HepG2 (cell line): ENCODE results near the gene SNF8. TPM values are rescaled to one million over a fixed set of nuclear protein-coding genes. Genes with fewer than 3 reads are reported as not detected.

ENCODE experiments used
- CEBPG ChIP-seq: IDR thresholded peaks from 2 replicates; pipeline ENCODE4 v1.6.1; 2016
- GATAD2A ChIP-seq: IDR thresholded peaks from 2 replicates; pipeline ENCODE4 v1.6.1; 2016
- ZC3H13 ChIP-seq: sonication (generic); formaldehyde crosslinking; IDR thresholded peaks from 2 replicates; pipeline ENCODE4 v1.8.1; 2023; ENCODE audit warnings: mild to moderate bottlenecking, missing genetic modification reagents, moderate library complexity
- ZFAT ChIP-seq: sonication (generic); formaldehyde crosslinking; conservative IDR thresholded peaks from 2 replicates; pipeline ENCODE4 v1.8.1; 2023; ENCODE audit warnings: missing genetic modification reagents, inconsistent platforms
- ZKSCAN5 ChIP-seq: sonication (generic); formaldehyde crosslinking; IDR thresholded peaks from 2 replicates; pipeline ENCODE4 v1.5.1; 2020; ENCODE audit warnings: mild to moderate bottlenecking, missing genetic modification reagents
- ZNF256 ChIP-seq: sonication (generic); formaldehyde crosslinking; conservative IDR thresholded peaks from 2 replicates; pipeline ENCODE4 v1.4.0; 2020; ENCODE audit warnings: missing genetic modification reagents
- ZNF326 ChIP-seq: sonication (generic); formaldehyde crosslinking; IDR thresholded peaks from 2 replicates; pipeline ENCODE4 v1.4.0; 2020; ENCODE audit warnings: missing genetic modification reagents, borderline replicate concordance
- ZNF350 ChIP-seq: sonication (generic); formaldehyde crosslinking; IDR thresholded peaks from 2 replicates; pipeline ENCODE4 v1.4.0; 2020; ENCODE audit warnings: mild to moderate bottlenecking, low read depth, missing genetic modification reagents, borderline replicate concordance
- ZNF550 ChIP-seq: sonication (generic); formaldehyde crosslinking; IDR thresholded peaks from 2 replicates; pipeline ENCODE4 v1.4.0; 2020; ENCODE audit warnings: mild to moderate bottlenecking, missing genetic modification reagents, borderline replicate concordance
- ZNF776 ChIP-seq: sonication (generic); formaldehyde crosslinking; IDR thresholded peaks from 2 replicates; pipeline ENCODE4 v1.4.0; 2020; ENCODE audit warnings: mild to moderate bottlenecking, missing genetic modification reagents
- polyA plus RNA-seq, 8 experiments: library from polyadenylated mRNA; depleted of rRNA in 3 of 8; stranded (reverse) in 7 of 8; unstranded in 1 of 8; fragments of >200 nt; fragmentation: Illumina TruSeq in 4 of 8; extraction: Trizol in 4 of 8; gene quantifications; 2 replicates each; pipeline versions ENCODE4 v1.2.1 to v1.2.3, GENCODE V29; 2011 to 2016; ENCODE audit warnings: low read depth in 4 of 8, missing spikeins in 1 of 8, mixed read lengths in 1 of 8; ENCODE audit not compliant: insufficient read depth in 1 of 8
- total RNA-seq, 5 experiments: library from RNA; depleted of rRNA; stranded (reverse); fragments of >200 nt; fragmentation: Illumina TruSeq; extraction: Trizol; gene quantifications; 2 replicates each; pipeline ENCODE4 v1.2.3, GENCODE V29; 2016; ENCODE audit warnings: low read depth in 1 of 5
- TF ChIP-seq, protein P1 (sequence below): sonication (generic); formaldehyde crosslinking; IDR thresholded peaks from 2 replicates; pipeline ENCODE4 v1.4.0; 2020; ENCODE audit warnings: missing genetic modification reagents
- TF ChIP-seq, protein P2 (sequence below): sonication (generic); formaldehyde crosslinking; IDR thresholded peaks from 2 replicates; pipeline ENCODE4 v1.9.0; 2021; ENCODE audit warnings: mild to moderate bottlenecking, missing genetic modification reagents
- TF ChIP-seq, protein P3 (sequence below): sonication (generic); formaldehyde crosslinking; IDR thresholded peaks from 2 replicates; pipeline ENCODE4 v1.8.1; 2022; ENCODE audit warnings: low read depth, mild to moderate bottlenecking, missing genetic modification reagents
- TF ChIP-seq, protein P4 (sequence below): sonication (generic); formaldehyde crosslinking; IDR thresholded peaks from 2 replicates; pipeline ENCODE4 v1.8.1; 2023; ENCODE audit warnings: mild to moderate bottlenecking, inconsistent platforms, moderate library complexity, missing genetic modification reagents, borderline replicate concordance

SNF8 gene
- total and polyA plus RNA-seq, 2 of the 13 experiments (the other 11 are each of a cell fraction or from before 2014, with no cell fraction given): 114 to 153 TPM

DNA sequence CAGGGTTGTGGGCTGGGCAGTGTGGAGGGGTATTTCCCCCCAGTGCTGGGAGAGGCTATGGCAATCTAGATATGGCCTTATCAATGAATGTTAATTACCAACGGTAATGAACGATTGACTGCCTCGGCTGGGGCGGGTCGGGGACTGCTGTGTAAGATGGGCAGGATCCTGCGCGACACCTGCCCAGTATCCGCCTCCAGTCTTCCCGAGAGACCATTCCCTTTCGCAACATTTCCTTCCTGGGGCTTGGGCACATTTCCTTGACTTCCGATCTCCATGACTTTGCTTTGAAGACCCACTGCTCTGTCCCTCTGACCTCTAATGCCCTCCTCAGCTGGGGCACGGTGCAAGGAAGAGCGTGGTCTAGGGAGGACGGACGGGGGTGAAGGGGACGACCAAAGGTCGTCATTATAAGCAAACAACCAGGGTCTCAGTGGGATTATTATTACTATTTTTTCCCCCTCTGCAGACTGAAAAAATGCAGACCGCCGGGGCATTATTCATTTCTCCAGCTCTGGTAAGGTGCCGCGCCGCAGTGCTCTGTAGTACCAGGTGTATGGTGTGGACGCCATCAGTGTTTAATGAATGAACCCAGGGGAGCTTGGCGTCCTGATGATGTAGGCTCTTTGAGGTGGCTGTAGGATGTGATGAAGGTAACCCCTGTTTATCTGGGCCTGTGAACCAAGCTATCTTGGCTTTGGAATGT is 51.5 kb downstream of the SNF8 start (continued):
- TF ChIP-seq ZFAT (CRISPR knock-in tag) (no peak), ZNF776 (CRISPR knock-in tag) (peak; percentile 70; the same call in 1 of the 2 replicates), CEBPG (CRISPR knock-in tag) (peak; percentile 58; the same call in 1 of the 2 replicates), ZC3H13 (CRISPR knock-in tag) (0 out of 2 replicates have a peak, but pooled peaks have one; percentile 16), ZKSCAN5 (0 out of 2 replicates have a peak, but pooled peaks have one; percentile 8), ZNF326 (no peak), ZNF256 (CRISPR knock-in tag) (no peak), GATAD2A (no peak), ZNF550 (0 out of 2 replicates have a peak, but pooled peaks have one; percentile 54), ZNF350 (CRISPR knock-in tag) (no peak)
- TF ChIP-seq, protein P1, sequence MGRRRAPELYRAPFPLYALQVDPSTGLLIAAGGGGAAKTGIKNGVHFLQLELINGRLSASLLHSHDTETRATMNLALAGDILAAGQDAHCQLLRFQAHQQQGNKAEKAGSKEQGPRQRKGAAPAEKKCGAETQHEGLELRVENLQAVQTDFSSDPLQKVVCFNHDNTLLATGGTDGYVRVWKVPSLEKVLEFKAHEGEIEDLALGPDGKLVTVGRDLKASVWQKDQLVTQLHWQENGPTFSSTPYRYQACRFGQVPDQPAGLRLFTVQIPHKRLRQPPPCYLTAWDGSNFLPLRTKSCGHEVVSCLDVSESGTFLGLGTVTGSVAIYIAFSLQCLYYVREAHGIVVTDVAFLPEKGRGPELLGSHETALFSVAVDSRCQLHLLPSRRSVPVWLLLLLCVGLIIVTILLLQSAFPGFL (CRISPR knock-in tag): peak; percentile 90; the same call in 1 of the 2 replicates
- TF ChIP-seq, protein P2, sequence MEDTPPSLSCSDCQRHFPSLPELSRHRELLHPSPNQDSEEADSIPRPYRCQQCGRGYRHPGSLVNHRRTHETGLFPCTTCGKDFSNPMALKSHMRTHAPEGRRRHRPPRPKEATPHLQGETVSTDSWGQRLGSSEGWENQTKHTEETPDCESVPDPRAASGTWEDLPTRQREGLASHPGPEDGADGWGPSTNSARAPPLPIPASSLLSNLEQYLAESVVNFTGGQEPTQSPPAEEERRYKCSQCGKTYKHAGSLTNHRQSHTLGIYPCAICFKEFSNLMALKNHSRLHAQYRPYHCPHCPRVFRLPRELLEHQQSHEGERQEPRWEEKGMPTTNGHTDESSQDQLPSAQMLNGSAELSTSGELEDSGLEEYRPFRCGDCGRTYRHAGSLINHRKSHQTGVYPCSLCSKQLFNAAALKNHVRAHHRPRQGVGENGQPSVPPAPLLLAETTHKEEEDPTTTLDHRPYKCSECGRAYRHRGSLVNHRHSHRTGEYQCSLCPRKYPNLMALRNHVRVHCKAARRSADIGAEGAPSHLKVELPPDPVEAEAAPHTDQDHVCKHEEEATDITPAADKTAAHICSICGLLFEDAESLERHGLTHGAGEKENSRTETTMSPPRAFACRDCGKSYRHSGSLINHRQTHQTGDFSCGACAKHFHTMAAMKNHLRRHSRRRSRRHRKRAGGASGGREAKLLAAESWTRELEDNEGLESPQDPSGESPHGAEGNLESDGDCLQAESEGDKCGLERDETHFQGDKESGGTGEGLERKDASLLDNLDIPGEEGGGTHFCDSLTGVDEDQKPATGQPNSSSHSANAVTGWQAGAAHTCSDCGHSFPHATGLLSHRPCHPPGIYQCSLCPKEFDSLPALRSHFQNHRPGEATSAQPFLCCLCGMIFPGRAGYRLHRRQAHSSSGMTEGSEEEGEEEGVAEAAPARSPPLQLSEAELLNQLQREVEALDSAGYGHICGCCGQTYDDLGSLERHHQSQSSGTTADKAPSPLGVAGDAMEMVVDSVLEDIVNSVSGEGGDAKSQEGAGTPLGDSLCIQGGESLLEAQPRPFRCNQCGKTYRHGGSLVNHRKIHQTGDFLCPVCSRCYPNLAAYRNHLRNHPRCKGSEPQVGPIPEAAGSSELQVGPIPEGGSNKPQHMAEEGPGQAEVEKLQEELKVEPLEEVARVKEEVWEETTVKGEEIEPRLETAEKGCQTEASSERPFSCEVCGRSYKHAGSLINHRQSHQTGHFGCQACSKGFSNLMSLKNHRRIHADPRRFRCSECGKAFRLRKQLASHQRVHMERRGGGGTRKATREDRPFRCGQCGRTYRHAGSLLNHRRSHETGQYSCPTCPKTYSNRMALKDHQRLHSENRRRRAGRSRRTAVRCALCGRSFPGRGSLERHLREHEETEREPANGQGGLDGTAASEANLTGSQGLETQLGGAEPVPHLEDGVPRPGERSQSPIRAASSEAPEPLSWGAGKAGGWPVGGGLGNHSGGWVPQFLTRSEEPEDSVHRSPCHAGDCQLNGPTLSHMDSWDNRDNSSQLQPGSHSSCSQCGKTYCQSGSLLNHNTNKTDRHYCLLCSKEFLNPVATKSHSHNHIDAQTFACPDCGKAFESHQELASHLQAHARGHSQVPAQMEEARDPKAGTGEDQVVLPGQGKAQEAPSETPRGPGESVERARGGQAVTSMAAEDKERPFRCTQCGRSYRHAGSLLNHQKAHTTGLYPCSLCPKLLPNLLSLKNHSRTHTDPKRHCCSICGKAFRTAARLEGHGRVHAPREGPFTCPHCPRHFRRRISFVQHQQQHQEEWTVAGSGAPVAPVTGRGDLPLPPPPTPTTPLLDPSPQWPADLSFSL: no peak
- TF ChIP-seq, protein P3, sequence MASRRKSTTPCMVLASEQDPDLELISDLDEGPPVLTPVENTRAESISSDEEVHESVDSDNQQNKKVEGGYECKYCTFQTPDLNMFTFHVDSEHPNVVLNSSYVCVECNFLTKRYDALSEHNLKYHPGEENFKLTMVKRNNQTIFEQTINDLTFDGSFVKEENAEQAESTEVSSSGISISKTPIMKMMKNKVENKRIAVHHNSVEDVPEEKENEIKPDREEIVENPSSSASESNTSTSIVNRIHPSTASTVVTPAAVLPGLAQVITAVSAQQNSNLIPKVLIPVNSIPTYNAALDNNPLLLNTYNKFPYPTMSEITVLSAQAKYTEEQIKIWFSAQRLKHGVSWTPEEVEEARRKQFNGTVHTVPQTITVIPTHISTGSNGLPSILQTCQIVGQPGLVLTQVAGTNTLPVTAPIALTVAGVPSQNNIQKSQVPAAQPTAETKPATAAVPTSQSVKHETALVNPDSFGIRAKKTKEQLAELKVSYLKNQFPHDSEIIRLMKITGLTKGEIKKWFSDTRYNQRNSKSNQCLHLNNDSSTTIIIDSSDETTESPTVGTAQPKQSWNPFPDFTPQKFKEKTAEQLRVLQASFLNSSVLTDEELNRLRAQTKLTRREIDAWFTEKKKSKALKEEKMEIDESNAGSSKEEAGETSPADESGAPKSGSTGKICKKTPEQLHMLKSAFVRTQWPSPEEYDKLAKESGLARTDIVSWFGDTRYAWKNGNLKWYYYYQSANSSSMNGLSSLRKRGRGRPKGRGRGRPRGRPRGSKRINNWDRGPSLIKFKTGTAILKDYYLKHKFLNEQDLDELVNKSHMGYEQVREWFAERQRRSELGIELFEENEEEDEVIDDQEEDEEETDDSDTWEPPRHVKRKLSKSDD (CRISPR knock-in tag): no peak
- TF ChIP-seq, protein P4, sequence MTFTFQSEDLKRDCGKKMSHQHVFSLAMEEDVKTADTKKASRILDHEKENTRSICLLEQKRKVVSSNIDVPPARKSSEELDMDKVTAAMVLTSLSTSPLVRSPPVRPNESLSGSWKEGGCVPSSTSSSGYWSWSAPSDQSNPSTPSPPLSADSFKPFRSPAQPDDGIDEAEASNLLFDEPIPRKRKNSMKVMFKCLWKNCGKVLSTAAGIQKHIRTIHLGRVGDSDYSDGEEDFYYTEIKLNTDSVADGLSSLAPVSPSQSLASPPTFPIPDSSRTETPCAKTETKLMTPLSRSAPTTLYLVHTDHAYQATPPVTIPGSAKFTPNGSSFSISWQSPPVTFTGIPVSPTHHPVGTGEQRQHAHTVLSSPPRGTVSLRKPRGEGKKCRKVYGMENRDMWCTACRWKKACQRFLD: no peak
